WTC11 (cell line): ENCODE measurements around the gene SETD7. TPM values are rescaled to one million over a fixed set of nuclear protein-coding genes. Genes with fewer than 3 reads are reported as not detected.

ENCODE experiments used
- ATAC-seq: fragments of 200-7000 bp; cut with Tn5 transposase; 2 replicates; pipeline ENCODE4 v1.10.0; 2021; ENCODE audit warnings: mild to moderate bottlenecking, moderate library complexity
- CTCF ChIA-PET: fragments of 300-600 bp; sonication (Branson Sonifier 250); formaldehyde crosslinking; loops from one replicate; lab custom pipeline; 2021; ENCODE audit warnings: antibody characterized with exemption; lab: Charles Lee
- POLR2A ChIA-PET: fragments of 350-600 bp; sonication (Branson Sonifier 250); formaldehyde crosslinking; loops from one replicate; lab custom pipeline; 2021; ENCODE audit warnings: antibody characterized with exemption; lab: Charles Lee
- DNase-seq: peaks from one replicate; pipeline ENCODE4 v3.0.0; 2021; ENCODE audit warnings: low spot score
- H3K27ac Mint-ChIP-seq: 2 replicates; pipeline ENCODE4 v1.8.0; 2021; ENCODE audit warnings: mixed read lengths
- H3K27me3 Mint-ChIP-seq: 2 replicates; pipeline ENCODE4 v1.8.0; 2021; ENCODE audit warnings: low read depth, mild to moderate bottlenecking, moderate library complexity, mixed read lengths
- H3K36me3 Mint-ChIP-seq: 2 replicates; pipeline ENCODE4 v1.8.0; 2021; ENCODE audit warnings: mixed read lengths
- H3K4me1 Mint-ChIP-seq: 2 replicates; pipeline ENCODE4 v1.8.0; 2022; ENCODE audit warnings: mixed read lengths
- H3K4me3 Mint-ChIP-seq: 2 replicates; pipeline ENCODE4 v1.8.0; 2021; ENCODE audit warnings: mild to moderate bottlenecking, moderate library complexity, mixed read lengths
- H3K9me3 Mint-ChIP-seq: 2 replicates; pipeline ENCODE4 v1.8.0; 2021; ENCODE audit warnings: mixed read lengths
- CREM ChIP-seq: sonication (generic); formaldehyde crosslinking; IDR thresholded peaks from 2 replicates; pipeline ENCODE4 v1.8.1; 2022; ENCODE audit warnings: mild to moderate bottlenecking, missing genetic modification reagents, moderate library complexity
- CTCF ChIP-seq: fragments of 200-600 bp; IDR thresholded peaks from 2 replicates; pipeline ENCODE4 v1.8.0; 2022; ENCODE audit warnings: antibody characterized with exemption
- FOXJ3 ChIP-seq: sonication (generic); formaldehyde crosslinking; IDR thresholded peaks from 2 replicates; pipeline ENCODE4 v1.9.0; 2021; ENCODE audit warnings: missing genetic modification reagents, mild to moderate bottlenecking, borderline replicate concordance
- FOXP1 ChIP-seq: sonication (generic); formaldehyde crosslinking; IDR thresholded peaks from 2 replicates; pipeline ENCODE4 v1.8.0; 2022; ENCODE audit warnings: missing genetic modification reagents, mild to moderate bottlenecking, moderate library complexity, borderline replicate concordance
- NFATC4 ChIP-seq: fragments of 250-450 bp; sonication (Bioruptor Pico); IDR thresholded peaks from 2 replicates; pipeline ENCODE4 v1.9.0; 2021; ENCODE audit warnings: mild to moderate bottlenecking
- PRRX2 ChIP-seq: fragments of 250-450 bp; sonication (Bioruptor Pico); IDR thresholded peaks from 2 replicates; pipeline ENCODE4 v1.8.0; 2021; ENCODE audit warnings: mild to moderate bottlenecking
- RORB ChIP-seq: fragments of 250-450 bp; sonication (Bioruptor Pico); IDR thresholded peaks from 2 replicates; pipeline ENCODE4 v1.9.0; 2021; ENCODE audit warnings: mild to moderate bottlenecking
- total RNA-seq: library from RNA; stranded (reverse); gene quantifications from 3 replicates; pipeline ENCODE4 v1.2.3, GENCODE V29; 2021
- TF ChIP-seq, protein P1 (sequence below): sonication (generic); formaldehyde crosslinking; IDR thresholded peaks from 2 replicates; pipeline ENCODE4 v1.8.1; 2023; ENCODE audit warnings: mild to moderate bottlenecking, missing genetic modification reagents, moderate library complexity
- TF ChIP-seq, protein P2 (sequence below): fragments of 250-450 bp; sonication (Bioruptor Pico); IDR thresholded peaks from 2 replicates; pipeline ENCODE4 v2.1.2; 2022; ENCODE audit warnings: mild to moderate bottlenecking, moderate library complexity
- TF ChIP-seq, protein P3 (sequence below): sonication (generic); formaldehyde crosslinking; IDR thresholded peaks from 2 replicates; pipeline ENCODE4 v1.8.0; 2022; ENCODE audit warnings: mild to moderate bottlenecking, missing genetic modification reagents
- TF ChIP-seq, protein P4 (sequence below): fragments of 250-450 bp; sonication (Bioruptor Pico); IDR thresholded peaks from 2 replicates; pipeline ENCODE4 v1.8.0; 2021; ENCODE audit warnings: mild to moderate bottlenecking
- TF ChIP-seq, protein P5 (sequence below): sonication (generic); formaldehyde crosslinking; IDR thresholded peaks from 2 replicates; pipeline ENCODE4 v1.8.1; 2022; ENCODE audit warnings: mild to moderate bottlenecking, missing genetic modification reagents, moderate library complexity, borderline replicate concordance

The SETD7 gene
- total RNA-seq, 1 experiment from 2014 or later = 5.6 TPM

DNA sequence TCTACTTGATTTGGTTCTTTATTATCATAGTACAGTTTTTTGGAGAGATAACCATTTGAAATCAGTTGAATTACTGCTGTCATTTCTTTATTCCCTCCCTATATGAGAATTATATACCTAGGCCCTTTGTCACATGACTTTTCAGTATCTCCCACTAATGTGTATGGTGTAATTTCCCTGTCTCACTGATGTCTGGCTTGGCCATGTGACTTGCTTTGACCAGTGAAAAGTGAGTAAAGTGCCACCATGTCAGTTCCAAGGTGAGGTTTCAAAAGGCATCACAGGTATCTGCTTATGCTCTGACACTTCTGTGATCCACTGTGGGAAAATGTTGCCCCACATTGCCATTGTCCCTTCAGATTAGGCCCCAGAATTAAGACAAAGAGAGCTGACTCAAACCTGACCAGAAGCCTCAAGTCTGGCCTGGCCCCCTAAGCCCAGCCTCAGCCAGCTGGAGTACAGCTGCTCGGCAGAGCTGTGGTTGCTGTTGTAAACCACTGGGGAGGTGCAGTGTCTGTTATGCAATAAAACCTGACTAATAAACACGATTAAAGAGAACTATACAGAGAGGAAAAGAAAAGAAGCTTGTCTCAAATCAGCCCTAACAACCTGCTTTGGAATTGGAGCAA is 27.5 kb downstream of the SETD7 start:
- H3K27me3 Mint-ChIP-seq = no peaks in the 10 kb centered on the region
- ChIA-PET POLR2A (no interaction called here), CTCF (interaction anchor here (0.9 to 4.3 kb wide), 3 partner anchors 19 to 498 kb away, joined by 5 to 21 read pairs (median 5); no protein-coding TSS in a partner anchor)
- no peak for TF ChIP-seq RORB (CRISPR knock-in tag)
- no peak for TF ChIP-seq NFATC4 (CRISPR knock-in tag)
- TF ChIP-seq FOXP1 (CRISPR knock-in tag) = no peak
- TF ChIP-seq, protein P1, sequence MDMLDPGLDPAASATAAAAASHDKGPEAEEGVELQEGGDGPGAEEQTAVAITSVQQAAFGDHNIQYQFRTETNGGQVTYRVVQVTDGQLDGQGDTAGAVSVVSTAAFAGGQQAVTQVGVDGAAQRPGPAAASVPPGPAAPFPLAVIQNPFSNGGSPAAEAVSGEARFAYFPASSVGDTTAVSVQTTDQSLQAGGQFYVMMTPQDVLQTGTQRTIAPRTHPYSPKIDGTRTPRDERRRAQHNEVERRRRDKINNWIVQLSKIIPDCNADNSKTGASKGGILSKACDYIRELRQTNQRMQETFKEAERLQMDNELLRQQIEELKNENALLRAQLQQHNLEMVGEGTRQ (CRISPR knock-in tag) = no peak
- no peak for TF ChIP-seq CREM (CRISPR knock-in tag)
- DNase-seq (no peak), ATAC-seq (no peak)
- H3K9me3 Mint-ChIP-seq = no peaks in the 10 kb centered on the region
- peaks cover 3% of the 10 kb centered on the region; the same call in 1 of the 2 replicates for H3K36me3 Mint-ChIP-seq
- no peak overlapping the region for H3K4me3 Mint-ChIP-seq
- H3K27ac Mint-ChIP-seq = no peak overlapping the region
- no peaks in the 10 kb centered on the region for H3K4me1 Mint-ChIP-seq

DNA sequence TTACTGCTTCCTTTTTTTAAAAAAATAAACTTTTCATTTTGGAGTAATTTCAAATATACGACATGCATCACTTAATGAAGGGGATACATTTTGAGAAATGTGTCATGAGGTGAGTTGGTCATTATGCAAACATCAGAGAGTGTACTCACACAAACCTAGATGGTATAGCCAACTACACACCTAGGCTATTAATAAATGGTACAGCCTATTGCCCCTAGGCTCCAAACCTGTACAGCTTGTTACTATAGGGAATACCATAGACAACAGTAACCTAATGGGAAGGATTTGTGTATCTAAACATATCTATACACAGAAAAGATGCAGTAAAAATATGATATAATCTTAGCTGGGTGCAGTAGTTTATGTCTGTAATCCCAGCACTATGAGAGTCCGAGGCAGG is 29.1 kb downstream of the SETD7 start:
- no peak overlapping the region for H3K27ac Mint-ChIP-seq
- H3K4me1 Mint-ChIP-seq = no peaks in the 10 kb centered on the region
- no peak overlapping the region for H3K4me3 Mint-ChIP-seq
- DNase-seq = no peak
- POLR2A ChIA-PET = no interaction called here
- no peaks in the 10 kb centered on the region for H3K27me3 Mint-ChIP-seq
- no peaks in the 10 kb centered on the region for H3K9me3 Mint-ChIP-seq
- TF ChIP-seq, protein P2, sequence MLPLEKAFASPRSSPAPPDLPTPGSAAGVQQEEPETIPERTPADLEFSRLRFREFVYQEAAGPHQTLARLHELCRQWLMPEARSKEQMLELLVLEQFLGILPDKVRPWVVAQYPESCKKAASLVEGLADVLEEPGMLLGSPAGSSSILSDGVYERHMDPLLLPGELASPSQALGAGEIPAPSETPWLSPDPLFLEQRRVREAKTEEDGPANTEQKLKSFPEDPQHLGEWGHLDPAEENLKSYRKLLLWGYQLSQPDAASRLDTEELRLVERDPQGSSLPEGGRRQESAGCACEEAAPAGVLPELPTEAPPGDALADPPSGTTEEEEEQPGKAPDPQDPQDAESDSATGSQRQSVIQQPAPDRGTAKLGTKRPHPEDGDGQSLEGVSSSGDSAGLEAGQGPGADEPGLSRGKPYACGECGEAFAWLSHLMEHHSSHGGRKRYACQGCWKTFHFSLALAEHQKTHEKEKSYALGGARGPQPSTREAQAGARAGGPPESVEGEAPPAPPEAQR = no peak
- TF ChIP-seq PRRX2 (CRISPR knock-in tag) = no peak
- TF ChIP-seq FOXJ3 = no peak
- no peak for TF ChIP-seq CTCF
- TF ChIP-seq, protein P1 (CRISPR knock-in tag) = no peak
- TF ChIP-seq, protein P3, sequence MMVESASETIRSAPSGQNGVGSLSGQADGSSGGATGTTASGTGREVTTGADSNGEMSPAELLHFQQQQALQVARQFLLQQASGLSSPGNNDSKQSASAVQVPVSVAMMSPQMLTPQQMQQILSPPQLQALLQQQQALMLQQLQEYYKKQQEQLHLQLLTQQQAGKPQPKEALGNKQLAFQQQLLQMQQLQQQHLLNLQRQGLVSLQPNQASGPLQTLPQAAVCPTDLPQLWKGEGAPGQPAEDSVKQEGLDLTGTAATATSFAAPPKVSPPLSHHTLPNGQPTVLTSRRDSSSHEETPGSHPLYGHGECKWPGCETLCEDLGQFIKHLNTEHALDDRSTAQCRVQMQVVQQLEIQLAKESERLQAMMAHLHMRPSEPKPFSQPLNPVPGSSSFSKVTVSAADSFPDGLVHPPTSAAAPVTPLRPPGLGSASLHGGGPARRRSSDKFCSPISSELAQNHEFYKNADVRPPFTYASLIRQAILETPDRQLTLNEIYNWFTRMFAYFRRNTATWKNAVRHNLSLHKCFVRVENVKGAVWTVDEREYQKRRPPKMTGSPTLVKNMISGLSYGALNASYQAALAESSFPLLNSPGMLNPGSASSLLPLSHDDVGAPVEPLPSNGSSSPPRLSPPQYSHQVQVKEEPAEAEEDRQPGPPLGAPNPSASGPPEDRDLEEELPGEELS (CRISPR knock-in tag) = no peak
- no peak for TF ChIP-seq FOXP1 (CRISPR knock-in tag)
- TF ChIP-seq, protein P4, sequence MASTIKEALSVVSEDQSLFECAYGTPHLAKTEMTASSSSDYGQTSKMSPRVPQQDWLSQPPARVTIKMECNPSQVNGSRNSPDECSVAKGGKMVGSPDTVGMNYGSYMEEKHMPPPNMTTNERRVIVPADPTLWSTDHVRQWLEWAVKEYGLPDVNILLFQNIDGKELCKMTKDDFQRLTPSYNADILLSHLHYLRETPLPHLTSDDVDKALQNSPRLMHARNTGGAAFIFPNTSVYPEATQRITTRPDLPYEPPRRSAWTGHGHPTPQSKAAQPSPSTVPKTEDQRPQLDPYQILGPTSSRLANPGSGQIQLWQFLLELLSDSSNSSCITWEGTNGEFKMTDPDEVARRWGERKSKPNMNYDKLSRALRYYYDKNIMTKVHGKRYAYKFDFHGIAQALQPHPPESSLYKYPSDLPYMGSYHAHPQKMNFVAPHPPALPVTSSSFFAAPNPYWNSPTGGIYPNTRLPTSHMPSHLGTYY (CRISPR knock-in tag) = no peak
- TF ChIP-seq, protein P5, sequence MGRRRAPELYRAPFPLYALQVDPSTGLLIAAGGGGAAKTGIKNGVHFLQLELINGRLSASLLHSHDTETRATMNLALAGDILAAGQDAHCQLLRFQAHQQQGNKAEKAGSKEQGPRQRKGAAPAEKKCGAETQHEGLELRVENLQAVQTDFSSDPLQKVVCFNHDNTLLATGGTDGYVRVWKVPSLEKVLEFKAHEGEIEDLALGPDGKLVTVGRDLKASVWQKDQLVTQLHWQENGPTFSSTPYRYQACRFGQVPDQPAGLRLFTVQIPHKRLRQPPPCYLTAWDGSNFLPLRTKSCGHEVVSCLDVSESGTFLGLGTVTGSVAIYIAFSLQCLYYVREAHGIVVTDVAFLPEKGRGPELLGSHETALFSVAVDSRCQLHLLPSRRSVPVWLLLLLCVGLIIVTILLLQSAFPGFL = no peak
- CTCF ChIA-PET = interaction anchor here (0.6 to 4.3 kb wide), 3 partner anchors 17 to 552 kb away, joined by 3 to 21 read pairs (median 4); no protein-coding TSS in a partner anchor
- H3K36me3 Mint-ChIP-seq = peaks cover 3% of the 10 kb centered on the region; the same call in 1 of the 2 replicates
- ATAC-seq = no peak
